Body of pancreas (tissue), 4 donors: ENCODE results near the gene NUDT3.

Experiments
- POLR2A ChIP-seq, 3 donors: fragments of 450-650 bp; IDR thresholded peaks; one replicate each; pipeline ENCODE4 v1.6.1; 2016; ENCODE audit warnings: antibody characterized with exemption in 3 of 3, mild to moderate bottlenecking in 2 of 3
- TF ChIP-seq, protein P1 (sequence below), 7 experiments: fragments of 450-650 bp in 4 of 7; fragments of 200-600 bp in 3 of 7; sonication (generic) in 3 of 7; IDR thresholded peaks; one replicate each; pipeline ENCODE4 v1.5.1; 2016 to 2019; ENCODE audit warnings: antibody characterized with exemption in 7 of 7

- TF ChIP-seq, protein P1, sequence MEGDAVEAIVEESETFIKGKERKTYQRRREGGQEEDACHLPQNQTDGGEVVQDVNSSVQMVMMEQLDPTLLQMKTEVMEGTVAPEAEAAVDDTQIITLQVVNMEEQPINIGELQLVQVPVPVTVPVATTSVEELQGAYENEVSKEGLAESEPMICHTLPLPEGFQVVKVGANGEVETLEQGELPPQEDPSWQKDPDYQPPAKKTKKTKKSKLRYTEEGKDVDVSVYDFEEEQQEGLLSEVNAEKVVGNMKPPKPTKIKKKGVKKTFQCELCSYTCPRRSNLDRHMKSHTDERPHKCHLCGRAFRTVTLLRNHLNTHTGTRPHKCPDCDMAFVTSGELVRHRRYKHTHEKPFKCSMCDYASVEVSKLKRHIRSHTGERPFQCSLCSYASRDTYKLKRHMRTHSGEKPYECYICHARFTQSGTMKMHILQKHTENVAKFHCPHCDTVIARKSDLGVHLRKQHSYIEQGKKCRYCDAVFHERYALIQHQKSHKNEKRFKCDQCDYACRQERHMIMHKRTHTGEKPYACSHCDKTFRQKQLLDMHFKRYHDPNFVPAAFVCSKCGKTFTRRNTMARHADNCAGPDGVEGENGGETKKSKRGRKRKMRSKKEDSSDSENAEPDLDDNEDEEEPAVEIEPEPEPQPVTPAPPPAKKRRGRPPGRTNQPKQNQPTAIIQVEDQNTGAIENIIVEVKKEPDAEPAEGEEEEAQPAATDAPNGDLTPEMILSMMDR (IDR thresholded peaks at IDR 0.05) = no peak
- TF ChIP-seq POLR2A (IDR thresholded peaks at IDR 0.05) = no peak
Observed at GRCh38 chr6:34355889-34356288, 36.6 kb downstream of the NUDT3 start.
